Skeletal muscle cell (primary cell): ENCODE results near the gene RAB4B.
A peak's percentile ranks its signal among the peaks of the same experiment; 100 is the strongest.
"Not testable (repeated sequence)": the region's sequence is repeated elsewhere in the genome, so short reads cannot be mapped to it uniquely, and the experiment has no call there.

Experiments
- DNase-seq: peaks from one replicate; pipeline ENCODE4 v3.0.0-alpha.2; 2010; ENCODE audit warnings: low read depth
- H3K4me3 ChIP-seq: 2 replicates; pipeline ENCODE4 v1.5.1; 2011; ENCODE audit warnings: low read depth, mild to moderate bottlenecking, control low read depth, low read length, moderate library complexity

The RAB4B gene

DNA sequence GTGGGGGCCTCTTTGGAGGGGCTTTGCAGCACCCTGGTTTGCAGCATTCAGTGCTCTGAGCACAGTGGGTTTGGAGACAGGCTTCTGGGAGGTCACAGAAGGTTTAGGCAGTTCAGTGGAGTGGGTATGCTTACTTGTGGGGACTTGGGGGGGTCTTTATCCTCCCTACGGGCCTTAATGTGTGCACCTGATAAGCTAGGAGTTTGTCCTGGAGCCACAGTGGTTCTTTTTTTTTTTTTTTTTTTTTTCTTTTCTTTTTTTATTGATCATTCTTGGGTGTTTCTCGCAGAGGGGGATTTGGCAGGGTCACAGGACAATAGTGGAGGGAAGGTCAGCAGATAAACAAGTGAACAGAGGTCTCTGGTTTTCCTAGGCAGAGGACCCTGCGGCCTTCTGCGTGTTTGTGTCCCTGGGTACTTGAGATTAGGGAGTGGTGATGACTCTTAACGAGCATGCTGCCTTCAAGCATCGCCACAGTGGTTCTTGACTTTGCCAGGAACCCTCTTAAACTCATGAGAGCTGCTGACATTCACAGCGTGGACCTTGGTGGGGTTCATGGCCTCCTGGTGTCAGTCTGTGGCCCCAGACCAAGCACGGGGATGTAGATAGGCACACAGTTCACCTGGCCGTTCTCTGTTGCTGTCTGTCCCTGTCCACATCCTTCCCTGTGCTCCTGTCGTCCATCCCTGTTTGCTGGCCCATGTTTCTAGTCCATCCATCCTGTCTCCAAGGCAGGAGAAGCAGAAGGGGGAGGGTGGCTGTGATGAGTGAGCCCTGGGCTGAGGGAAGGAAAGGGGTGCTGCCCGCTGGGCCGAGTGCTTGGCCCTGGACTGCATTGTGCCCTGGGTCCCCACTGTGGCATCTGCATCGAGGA lies 23.6 kb downstream of the RAB4B start:
- H3K4me3 ChIP-seq, result peak overlapping the region; percentile 11

DNA sequence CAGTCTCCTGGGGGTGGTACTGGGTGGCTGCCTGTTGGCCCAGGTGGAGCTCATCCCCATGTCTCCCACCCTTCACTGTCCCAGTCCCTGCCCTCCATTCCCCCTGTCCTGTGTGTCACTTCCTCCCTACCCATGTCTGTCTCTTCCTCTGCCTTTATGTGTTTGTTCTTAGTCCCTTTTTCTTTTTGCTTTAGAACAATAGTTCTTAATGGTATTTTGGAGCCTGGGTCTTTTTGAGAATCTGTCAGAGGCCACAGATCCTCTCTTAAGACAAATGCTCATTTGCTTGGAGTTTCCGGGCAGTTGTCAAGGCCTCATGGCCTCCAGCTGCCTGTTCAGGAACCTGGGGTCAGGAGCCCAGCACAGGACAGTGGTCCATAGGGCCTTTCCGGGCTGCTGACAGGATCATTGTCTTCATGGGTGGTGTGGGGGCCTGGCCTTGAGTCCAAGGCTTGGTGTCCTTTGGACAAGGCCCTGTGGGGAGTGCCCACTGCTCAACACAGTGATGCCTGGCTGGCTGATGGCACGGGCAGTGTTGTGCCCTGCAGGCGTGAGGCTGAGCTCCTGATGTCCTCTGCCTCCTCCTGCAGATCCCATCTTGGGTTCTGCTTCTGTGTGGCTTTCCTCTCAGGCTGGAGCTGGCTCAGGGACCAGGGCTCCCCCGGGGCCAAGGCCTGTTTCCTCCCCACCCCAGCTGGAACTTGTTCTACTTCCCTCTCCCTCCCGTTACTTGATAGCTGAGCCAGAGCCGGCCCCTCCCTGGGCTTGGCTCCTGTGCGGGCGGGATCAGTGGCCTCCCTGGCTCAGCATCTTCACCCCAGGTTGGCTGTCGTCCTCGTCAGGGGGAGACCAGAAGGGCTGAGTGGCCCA lies 24.5 kb downstream of the RAB4B start:
- peak overlapping the region; percentile 11 for H3K4me3 ChIP-seq
- DNase-seq, result no peak

More for the DNA sequence above, 23.6 kb downstream of the RAB4B start:
- no peak for DNase-seq

DNA sequence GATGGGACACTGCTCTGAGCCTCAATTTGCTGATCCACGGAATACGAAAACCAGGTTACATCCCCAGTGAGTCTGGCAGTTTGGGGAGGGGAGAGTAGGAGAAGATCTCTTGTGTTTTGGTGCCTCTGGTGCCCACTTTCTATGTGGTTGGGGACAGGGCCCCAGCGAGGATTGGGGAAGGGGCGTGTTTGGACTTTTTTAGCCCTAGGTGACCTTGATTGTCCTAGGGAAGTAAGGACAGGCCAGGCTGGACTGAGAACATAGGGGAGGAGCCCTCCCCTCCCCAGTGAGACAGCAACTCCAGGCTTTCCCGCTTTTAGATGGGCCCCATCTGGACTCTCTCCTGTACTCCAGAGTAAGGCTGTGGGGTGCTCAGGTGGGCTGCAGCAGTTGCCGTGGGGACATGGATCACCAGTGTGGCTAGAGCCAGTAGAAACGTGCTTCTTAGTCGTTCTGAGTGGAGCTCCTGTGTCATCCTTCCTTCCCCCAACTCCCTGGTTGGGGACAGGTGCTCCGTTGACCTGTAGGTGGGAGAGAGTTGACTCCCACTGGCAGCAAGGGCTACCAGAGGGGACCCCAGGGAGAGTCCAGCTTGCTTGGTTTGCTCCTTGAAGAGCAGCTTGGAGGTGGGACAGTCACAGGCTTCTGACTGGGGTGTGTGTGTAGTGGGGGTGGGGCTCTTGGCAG lies 25.3 kb downstream of the RAB4B start:
- H3K4me3 ChIP-seq, result no peak overlapping the region
- no peak for DNase-seq

DNA sequence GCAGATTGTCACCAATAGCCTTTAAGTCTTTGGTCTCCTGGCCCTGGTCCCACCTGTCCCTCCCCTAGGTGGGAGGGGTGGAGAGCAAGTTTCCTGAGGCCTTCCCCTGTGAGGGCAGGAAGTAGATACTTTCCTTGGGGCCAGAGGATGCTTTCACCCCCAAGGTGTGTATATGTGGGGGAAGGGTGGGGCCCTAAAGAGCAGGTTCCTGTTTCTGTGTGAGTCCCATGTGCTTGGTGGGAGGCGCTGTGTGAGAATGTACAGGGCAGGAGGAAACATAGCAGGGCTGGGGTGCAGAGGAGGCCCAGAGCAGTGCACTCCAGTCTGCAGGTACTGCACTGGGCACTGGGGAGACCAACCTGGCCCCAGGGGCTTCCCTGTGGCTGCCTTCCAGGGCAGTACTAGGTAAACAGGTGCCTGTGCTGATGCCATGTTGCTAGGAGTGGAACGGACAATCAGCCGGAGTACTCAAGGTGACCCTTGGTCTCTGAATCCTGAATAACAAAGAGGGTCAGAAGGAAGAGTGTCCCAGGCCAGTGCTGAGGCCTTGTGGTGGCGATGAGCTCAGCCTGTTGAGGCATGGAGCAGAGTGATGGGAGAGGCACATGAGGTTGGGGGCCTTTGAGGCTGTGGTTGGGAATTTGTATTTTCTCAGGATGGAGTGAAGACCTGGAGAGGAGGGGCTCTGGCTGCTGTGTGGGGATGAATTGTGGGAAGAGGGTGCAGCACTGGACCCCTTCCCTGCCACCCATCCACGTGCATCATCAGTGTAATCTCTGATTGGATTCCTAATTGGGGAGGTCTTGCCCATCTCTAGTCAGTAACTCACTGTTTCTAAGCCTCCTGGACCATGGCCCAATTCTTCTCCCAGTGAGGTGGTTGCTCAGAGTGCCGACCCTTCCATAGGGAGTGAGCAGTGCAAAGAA lies 26.1 kb downstream of the RAB4B start:
- no peak for DNase-seq
- no peak overlapping the region for H3K4me3 ChIP-seq

DNA sequence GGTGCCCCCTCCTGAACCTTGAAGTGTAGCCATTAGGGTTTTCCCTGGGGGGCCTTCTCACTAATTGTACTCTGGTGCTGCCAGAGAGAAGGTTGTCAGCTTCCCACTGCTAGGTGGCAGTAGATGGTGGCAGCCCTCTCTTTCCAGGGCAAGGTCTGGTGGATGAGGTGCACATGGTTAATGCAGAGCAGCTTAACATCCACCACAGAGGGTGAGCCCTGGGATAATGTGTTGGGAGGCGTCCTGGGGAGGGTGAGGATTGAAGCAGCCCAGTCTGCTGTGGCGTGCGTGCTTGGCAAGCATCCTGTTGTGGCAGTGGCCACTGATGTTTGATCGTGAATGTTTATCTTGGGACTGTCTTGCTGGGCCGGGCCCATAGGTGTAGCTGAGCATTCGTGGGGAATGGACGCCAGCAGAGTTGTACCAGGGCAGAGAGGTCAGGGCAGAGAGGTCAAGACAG lies 26.8 kb downstream of the RAB4B start:
- H3K4me3 ChIP-seq, result no peak overlapping the region
- DNase-seq, result no peak

DNA sequence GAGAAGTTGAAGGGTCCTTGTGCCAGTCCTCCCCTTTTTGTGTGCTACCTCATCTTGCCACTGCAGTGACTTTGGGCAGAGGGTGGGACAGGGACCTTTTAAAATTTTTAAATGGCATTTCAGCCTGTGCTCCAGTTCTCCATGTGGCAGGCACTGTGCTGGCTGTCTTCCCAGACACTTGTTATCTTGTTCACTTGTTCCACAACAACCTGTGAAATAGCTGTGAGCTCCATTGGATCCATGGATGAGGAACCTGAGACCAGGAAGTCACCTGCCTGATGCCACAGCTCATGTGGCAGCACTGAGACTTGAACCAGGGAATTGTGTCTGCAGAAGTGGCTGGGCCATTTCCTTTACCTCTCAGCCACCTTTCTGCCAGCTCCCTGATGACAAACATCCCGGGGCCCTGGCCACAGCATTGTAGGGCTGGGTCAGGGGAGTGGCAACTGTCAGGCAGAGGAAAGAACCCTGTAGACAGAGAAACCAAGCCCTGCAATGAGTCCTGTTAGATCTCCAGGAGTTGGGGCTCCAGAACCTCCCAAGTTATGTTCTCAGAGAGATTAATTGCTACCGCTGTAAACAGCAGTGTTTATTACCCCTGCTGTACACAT lies 27.3 kb downstream of the RAB4B start:
- no peak for DNase-seq

DNA sequence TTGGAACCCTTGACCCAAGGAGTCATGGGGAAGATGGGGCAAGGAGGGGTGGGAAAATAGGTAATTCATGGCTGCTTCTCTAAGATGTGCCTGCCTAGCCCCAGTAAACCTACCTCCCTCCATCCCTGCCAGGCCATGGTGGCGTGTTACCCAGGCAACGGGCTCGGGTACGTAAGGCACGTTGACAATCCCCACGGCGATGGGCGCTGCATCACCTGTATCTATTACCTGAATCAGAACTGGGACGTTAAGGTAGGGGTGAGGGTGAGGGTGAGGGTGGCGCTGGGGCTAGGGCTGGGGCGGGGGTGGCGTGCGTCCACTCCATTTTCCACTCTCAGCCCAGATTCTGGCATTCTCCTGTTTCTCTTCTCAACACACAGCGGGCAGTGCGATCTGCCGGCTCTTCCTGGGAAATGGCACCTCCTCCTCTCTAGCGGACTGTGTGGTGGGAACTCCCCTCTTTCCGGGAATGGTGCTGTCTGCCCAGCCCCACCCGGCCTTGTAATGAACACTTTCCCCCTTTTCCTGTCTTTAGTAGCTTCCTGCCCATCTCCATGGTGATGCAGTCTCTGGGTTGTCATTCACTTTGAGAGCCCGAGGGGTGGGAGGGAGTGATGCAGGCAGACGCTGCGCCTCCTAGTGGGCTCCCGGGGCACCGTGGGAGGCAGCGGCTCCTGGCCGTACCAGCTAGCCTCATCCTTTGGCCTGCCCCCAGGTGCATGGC lies 28.5 kb downstream of the RAB4B start:
- H3K4me3 ChIP-seq, result peak overlapping the region; percentile 5
- peak; percentile 96 for DNase-seq

More for the DNA sequence above, 27.3 kb downstream of the RAB4B start:
- H3K4me3 ChIP-seq, result no peak overlapping the region

DNA sequence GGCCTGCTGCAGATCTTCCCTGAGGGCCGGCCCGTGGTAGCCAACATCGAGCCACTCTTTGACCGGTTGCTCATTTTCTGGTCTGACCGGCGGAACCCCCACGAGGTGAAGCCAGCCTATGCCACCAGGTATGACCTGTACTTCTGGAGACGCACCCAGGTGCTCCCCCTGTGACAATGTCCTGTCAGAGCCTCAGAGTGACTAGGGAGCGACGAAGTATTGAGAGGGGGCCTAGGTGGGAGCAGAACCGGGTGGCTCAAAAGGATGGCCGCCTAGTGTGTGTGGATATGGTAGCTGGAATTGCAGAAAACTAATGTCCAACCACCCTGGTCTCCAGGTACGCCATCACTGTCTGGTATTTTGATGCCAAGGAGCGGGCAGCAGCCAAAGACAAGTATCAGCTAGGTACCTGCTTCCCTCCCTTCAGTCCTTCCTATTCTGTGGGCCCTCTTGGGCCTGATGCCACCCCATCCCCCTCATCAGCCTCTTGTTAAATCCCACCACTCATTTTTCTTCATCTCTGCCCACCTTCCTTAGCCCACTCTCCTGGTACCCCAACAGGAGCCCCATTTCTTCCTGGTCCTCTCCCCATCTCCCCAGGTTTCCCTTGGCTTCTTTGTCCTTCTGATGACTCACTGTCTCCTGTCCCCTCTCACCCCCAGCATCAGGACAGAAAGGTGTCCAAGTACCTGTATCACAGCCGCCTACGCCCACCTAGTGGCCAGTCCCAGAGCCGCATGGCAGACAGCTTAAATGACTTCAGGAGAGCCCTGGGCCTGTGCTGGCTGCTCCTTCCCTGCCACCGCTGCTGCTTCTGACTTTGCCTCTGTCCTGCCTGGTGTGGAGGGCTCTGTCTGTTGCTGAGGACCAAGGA lies 29.3 kb downstream of the RAB4B start:
- H3K4me3 ChIP-seq, result no peak overlapping the region
- no peak for DNase-seq

DNA sequence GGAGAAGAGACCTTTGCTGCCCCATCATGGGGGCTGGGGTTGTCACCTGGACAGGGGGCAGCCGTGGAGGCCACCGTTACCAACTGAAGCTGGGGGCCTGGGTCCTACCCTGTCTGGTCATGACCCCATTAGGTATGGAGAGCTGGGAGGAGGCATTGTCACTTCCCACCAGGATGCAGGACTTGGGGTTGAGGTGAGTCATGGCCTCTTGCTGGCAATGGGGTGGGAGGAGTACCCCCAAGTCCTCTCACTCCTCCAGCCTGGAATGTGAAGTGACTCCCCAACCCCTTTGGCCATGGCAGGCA lies 29.9 kb downstream of the RAB4B start:
- no peak overlapping the region for H3K4me3 ChIP-seq
- no peak for DNase-seq

DNA sequence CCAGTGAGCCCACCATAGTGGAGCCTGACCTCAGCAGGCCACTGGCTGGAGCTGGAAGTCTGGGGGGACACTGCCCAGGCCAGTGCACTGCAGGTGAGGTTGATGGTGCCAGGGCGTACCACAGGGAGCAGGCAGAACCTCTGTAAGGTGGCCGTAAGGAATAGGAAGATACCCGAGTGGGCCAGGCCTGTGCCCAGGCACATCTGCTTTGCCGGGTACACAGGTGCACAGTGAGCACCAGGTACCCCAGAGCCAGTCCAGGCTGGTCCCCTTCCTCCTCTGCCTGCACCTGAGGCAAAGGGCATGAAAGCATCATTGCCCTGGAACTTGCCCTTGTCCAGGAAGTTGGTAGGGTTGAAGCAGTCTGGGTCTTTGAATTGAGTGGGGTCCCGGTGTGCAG lies 30.4 kb downstream of the RAB4B start:
- H3K4me3 ChIP-seq, result no peak overlapping the region
- no peak for DNase-seq

DNA sequence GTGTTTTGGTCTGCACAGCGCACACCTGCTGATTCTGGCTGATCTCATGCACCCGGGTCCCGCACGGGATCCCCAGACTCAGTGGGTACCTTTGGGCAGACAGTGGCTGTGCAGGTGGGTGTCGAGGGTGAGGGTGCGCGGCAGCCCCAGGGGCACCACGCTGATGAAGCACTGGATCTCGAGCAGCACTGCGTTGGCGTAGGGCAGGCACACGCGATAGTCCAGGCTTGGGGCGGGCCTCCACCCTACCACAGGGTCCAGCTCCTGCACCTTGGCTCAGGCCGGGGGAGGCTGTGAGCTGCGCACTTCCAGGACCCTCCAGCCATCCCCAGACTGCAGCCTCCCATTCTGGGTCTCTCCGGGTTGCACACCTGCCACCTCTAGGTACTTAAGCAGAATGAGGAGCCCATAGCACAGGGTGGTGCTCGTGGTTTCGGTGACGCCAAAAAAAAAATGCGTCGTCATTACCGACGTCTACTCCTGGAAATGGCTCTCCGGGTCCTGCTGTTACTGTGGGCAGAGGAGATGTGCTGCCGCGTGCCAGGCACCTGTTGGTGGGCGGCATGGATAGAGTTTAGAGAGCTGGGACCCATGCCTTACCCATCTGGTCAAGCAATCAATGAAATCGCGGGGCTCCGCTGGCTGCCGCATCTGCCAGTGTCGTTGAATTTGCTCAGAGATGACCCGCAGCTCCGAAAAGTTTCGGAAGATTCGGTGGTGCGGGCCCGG lies 31.5 kb downstream of the RAB4B start:
- no peak overlapping the region for H3K4me3 ChIP-seq
- DNase-seq, result no peak

DNA sequence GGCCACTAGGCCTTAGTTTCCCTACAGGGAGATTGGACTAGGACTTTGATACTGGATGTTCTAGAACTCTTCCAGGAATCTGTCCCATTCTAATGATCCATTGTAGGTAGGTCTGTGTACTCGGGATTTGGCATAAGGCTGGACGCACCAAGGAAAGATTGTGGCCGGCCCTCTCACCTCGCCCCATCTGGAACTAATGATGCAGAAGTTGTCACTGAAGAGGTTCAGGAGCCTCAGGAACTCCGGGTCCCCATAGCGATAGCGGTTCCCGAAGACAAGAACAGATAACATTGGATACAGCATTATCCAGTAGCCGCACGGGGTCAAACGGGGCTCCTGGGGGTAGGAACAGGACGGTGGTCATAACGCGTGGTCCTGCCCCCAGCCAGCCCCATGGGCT lies 32.1 kb downstream of the RAB4B start:
- H3K4me3 ChIP-seq, result peak overlapping the region; percentile 46

DNA sequence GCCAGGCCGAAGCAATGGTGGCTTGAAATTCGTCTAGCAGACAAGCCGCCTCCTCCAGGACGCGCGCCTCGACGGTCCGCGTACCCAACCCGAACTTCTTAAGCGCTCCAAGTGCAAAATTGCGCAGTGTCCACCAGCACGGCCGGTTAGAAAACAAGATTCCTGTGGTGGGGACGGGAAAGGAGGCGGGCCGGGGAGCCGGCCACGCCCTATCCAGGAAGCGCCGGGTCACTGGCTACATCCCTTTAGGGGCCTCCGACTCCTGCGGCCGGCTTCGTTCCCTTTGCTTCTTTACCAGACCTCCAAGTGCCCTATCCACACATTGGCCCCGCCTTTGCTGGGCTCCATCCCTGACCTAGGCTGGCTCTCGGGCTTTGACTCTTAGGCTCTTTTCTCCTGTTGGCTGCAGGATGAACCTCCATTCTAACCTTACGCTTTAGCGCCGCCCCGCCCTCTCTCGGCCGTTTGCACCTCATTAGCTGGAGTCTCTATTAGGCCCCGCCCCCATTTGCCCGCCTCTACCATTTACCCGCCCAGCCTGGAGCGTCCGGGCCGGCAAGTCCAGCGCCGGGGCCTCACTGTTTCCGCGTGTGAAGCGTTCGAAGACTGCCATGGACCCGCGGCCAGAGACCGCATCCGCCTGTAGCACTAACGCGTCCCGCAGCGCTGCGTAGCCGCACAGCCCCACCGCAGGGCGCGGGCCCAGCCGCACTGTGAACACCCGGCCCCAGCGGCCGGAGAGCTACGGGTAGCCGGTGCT lies 32.8 kb downstream of the RAB4B start:
- H3K4me3 ChIP-seq, result peak overlapping the region; percentile 46
- peak; percentile 40 for DNase-seq

More for the DNA sequence above, 32.1 kb downstream of the RAB4B start:
- no peak for DNase-seq

DNA sequence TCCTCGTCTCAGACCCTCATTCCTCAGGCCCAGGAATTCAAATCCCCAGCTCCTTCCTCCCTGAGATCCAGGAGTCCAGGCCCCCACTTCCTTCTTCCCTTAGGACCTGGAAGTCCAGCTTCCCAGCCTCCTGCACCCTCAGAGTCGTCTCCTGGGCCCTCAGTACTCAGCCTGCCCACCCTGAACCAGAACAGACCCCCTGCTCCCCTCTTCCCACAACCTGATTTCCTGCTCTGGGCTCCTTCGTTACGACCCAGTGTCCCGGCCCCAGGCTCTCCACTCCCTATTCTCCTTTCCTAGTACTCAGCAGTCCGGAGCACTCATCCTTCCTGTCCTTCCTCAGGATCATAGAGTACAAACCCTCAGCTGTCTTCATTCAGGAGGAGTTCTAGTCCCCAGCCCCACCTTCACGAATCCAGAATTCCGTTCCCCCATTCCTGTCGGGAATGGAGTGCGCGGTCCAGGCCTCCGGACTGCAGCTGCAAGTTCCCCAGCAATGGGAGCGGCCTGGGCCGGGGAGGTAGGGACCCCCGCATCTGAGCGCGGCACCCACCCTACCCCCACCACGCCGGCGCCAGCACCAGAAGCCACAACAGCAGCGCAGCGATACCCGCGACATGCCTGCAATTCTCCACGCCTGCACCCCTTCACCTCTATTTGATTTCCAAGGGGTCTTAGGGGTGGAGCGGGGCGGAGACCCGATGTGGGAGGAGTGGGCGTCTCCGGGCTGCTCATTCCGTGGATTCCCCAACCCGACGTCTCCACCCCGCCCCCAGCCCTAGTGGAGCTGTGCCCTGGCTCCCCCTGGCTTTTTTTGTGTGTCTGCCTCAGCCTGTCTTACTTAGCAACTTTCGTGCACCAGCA lies 33.7 kb downstream of the RAB4B start:
- no peak for DNase-seq
- peak overlapping the region; percentile 46 for H3K4me3 ChIP-seq

DNA sequence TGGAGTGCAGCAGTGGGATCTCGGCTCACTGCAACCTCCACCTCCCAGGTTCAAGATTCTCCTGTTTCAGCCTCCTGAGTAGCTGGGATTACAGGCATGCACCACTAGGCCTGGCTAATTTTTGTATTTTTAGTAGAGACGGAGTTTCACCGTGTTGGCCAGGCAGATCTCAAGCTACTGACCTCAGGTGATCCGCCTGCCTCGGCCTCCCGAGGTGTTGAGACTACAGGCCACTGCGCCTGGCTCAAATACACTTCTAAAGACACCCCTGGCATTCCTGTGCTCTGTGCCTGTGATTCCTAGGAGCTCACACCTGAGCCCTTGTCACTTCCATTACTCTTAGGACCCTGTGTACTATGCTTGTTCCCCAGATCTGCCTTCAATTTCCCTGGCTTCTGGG lies 34.5 kb downstream of the RAB4B start:
- not testable (repeated sequence) for H3K4me3 ChIP-seq, DNase-seq
